HCT116 (cell line): ENCODE data around the gene GPT2. TPM values are rescaled to one million over a fixed set of nuclear protein-coding genes. Genes with fewer than 3 reads are reported as not detected.

ENCODE experiments used
- ATAC-seq: fragments of 200-7000 bp; cut with Tn5 transposase; 2 replicates; pipeline ENCODE4 v1.9.1; 2020; ENCODE audit warnings: mild to moderate bottlenecking, moderate library complexity
- BruUV-seq: library from RNA; stranded (reverse); fragments of 400-500 nt; replicated peaks from 2 replicates; lab custom pipeline; 2021; lab: Mats Ljungman, UMichigan
- CTCF ChIA-PET: fragments of 300-600 bp; sonication (Branson Sonifier 250); formaldehyde crosslinking; loops from one replicate; lab custom pipeline; 2021; ENCODE audit warnings: antibody characterized with exemption; lab: Charles Lee
- POLR2A ChIA-PET: fragments of 300-600, 350-600 bp; sonication (Branson Sonifier 250); formaldehyde crosslinking; loops from one replicate; lab custom pipeline; 2021; ENCODE audit warnings: antibody characterized with exemption; lab: Charles Lee
- RAD21 ChIA-PET, 2 experiments: fragments of 300-600 bp; sonication (Branson Sonifier 250); formaldehyde crosslinking; loops; one replicate each; lab custom pipeline; 2023; ENCODE audit warnings: low total read pairs in 2 of 2; ENCODE audit not compliant: uncharacterized antibody in 2 of 2, unreplicated experiment in 2 of 2, low non-redundant PET in 1 of 2; lab: Charles Lee
- DNase-seq: peaks from one replicate; pipeline ENCODE4 v3.0.0-alpha.2; 2010; ENCODE audit warnings: low read depth, low spot score
- H2AFZ ChIP-seq: fragments of 200-600 bp; shearing (Covaris generic), sonication (generic); 2 replicates; pipeline ENCODE4 v1.6.1; 2017; ENCODE audit warnings: low read depth, mixed run types, mixed read lengths, antibody characterized with exemption, low read length; ENCODE audit not compliant: poor library complexity, severe bottlenecking
- H3K27ac ChIP-seq: 2 replicates; pipeline ENCODE4 v1.5.1; 2012; ENCODE audit warnings: low read depth, low read length
- H3K27me3 ChIP-seq: fragments of 200-600 bp; sonication (generic); 2 replicates; pipeline ENCODE4 v1.6.1; 2016; ENCODE audit warnings: mixed run types, low read length, mixed read lengths; ENCODE audit not compliant: insufficient read depth
- H3K36me3 ChIP-seq, 2 experiments: fragments of 200-500 bp in 1 of 2; fragments of 200-600 bp in 1 of 2; sonication (Bioruptor generic) in 1 of 2; sonication (generic) in 1 of 2; 2 replicates each; pipeline versions ENCODE4 v1.5.1 to v1.6.1; 2014 to 2016; ENCODE audit warnings: low read length in 2 of 2, inconsistent platforms in 1 of 2, mixed read lengths in 1 of 2, mixed run types in 1 of 2; ENCODE audit not compliant: insufficient read depth in 2 of 2, control insufficient read depth in 1 of 2
- H3K4me1 ChIP-seq, 2 experiments: fragments of 200-600 bp in 1 of 2; sonication (generic) in 1 of 2; 2 replicates each; pipeline versions ENCODE4 v1.5.1 to v1.6.1; 2012 to 2017; ENCODE audit warnings: low read length in 2 of 2, inconsistent platforms in 1 of 2, mild to moderate bottlenecking in 1 of 2, mixed read lengths in 1 of 2, mixed run types in 1 of 2, moderate library complexity in 1 of 2; ENCODE audit not compliant: insufficient read depth in 2 of 2, control insufficient read depth in 1 of 2
- H3K4me2 ChIP-seq: fragments of 200-600 bp; sonication (generic); 2 replicates; pipeline ENCODE4 v1.6.1; 2017; ENCODE audit warnings: mixed run types, low read length, mixed read lengths
- H3K4me3 ChIP-seq, 2 experiments: fragments of 200-600 bp in 1 of 2; sonication (generic) in 1 of 2; replicated peaks in 1 of 2; 2 replicates each; pipeline ENCODE4 v1.5.1; 2011 to 2016; ENCODE audit warnings: low read length in 2 of 2, control low read depth in 1 of 2, low read depth in 1 of 2, mild to moderate bottlenecking in 1 of 2, mixed read lengths in 1 of 2, mixed run types in 1 of 2
- H3K79me2 ChIP-seq: fragments of 200-600 bp; sonication (generic); 2 replicates; pipeline ENCODE4 v1.6.1; 2017; ENCODE audit warnings: mild to moderate bottlenecking, mixed run types, low read length, moderate library complexity, mixed read lengths; ENCODE audit not compliant: insufficient read depth
- H3K9ac ChIP-seq: fragments of 200-600 bp; sonication (generic); 2 replicates; pipeline ENCODE4 v1.6.1; 2016; ENCODE audit warnings: low read length, mixed read lengths
- H3K9me2 ChIP-seq: fragments of 200-600 bp; sonication (generic), shearing (Covaris generic); 2 replicates; pipeline ENCODE4 v1.6.1; 2017; ENCODE audit warnings: mixed run types, mild to moderate bottlenecking, moderate library complexity; ENCODE audit not compliant: insufficient read depth
- H3K9me3 ChIP-seq, 2 experiments: fragments of 200-500 bp in 1 of 2; fragments of 200-600 bp in 1 of 2; sonication (Bioruptor generic) in 1 of 2; sonication (generic) in 1 of 2; 2 replicates each; pipeline ENCODE4 v1.6.1; 2014 to 2017; ENCODE audit warnings: low read length in 2 of 2, mixed read lengths in 2 of 2, inconsistent platforms in 1 of 2, low read depth in 1 of 2, mild to moderate bottlenecking in 1 of 2, mixed run types in 1 of 2, moderate library complexity in 1 of 2; ENCODE audit not compliant: control insufficient read depth in 1 of 2, insufficient read depth in 1 of 2
- H4K20me1 ChIP-seq: fragments of 200-600 bp; sonication (generic), shearing (Covaris generic); 2 replicates; pipeline ENCODE4 v1.6.1; 2017; ENCODE audit warnings: mixed run types, mild to moderate bottlenecking, moderate library complexity; ENCODE audit not compliant: insufficient read depth
- ATF3 ChIP-seq: IDR thresholded peaks from 2 replicates; pipeline ENCODE4 v1.6.1; 2012
- CEBPB ChIP-seq: IDR thresholded peaks from 2 replicates; pipeline ENCODE4 v1.6.1; 2012; ENCODE audit warnings: low read depth
- CTCF ChIP-seq, 3 experiments: fragments of 200-600 bp in 1 of 3; sonication (generic) in 1 of 3; IDR thresholded peaks in 2 of 3; conservative IDR thresholded peaks in 1 of 3; 2 replicates each; pipeline ENCODE4 v1.5.1; 2012 to 2017; ENCODE audit warnings: low read depth in 2 of 3, low read length in 2 of 3, antibody characterized with exemption in 1 of 3, borderline replicate concordance in 1 of 3, control low read depth in 1 of 3, mild to moderate bottlenecking in 1 of 3, mixed read lengths in 1 of 3, mixed run types in 1 of 3, moderate library complexity in 1 of 3; ENCODE audit not compliant: insufficient read depth in 1 of 3
- EZH2 ChIP-seq: fragments of 200-600 bp; sonication (generic); IDR thresholded peaks from 2 replicates; pipeline ENCODE4 v1.6.1; 2017; ENCODE audit warnings: antibody characterized with exemption, mixed run types
- EZH2phosphoT487 ChIP-seq: fragments of 200-600 bp; IDR thresholded peaks from 2 replicates; pipeline ENCODE4 v1.6.1; 2018; ENCODE audit warnings: antibody characterized with exemption, borderline replicate concordance
- FOSL1 ChIP-seq: IDR thresholded peaks from 2 replicates; pipeline ENCODE4 v1.6.1; 2012; ENCODE audit warnings: low read depth
- JUND ChIP-seq: IDR thresholded peaks from 2 replicates; pipeline ENCODE4 v1.6.1; 2012
- MAX ChIP-seq: IDR thresholded peaks from 2 replicates; pipeline ENCODE4 v1.6.1; 2012
- POLR2AphosphoS5 ChIP-seq: IDR thresholded peaks from 2 replicates; pipeline ENCODE4 v1.6.1; 2011; ENCODE audit warnings: mild to moderate bottlenecking, low read depth, low read length, moderate library complexity
- RAD21 ChIP-seq: IDR thresholded peaks from 2 replicates; pipeline ENCODE4 v1.6.1; 2012; ENCODE audit warnings: low read depth, mild to moderate bottlenecking
- SIN3A ChIP-seq: IDR thresholded peaks from 2 replicates; pipeline ENCODE4 v1.6.1; 2012; ENCODE audit warnings: low read depth
- SP1 ChIP-seq: IDR thresholded peaks from 2 replicates; pipeline ENCODE4 v1.6.1; 2012; ENCODE audit warnings: low read depth
- SRF ChIP-seq: IDR thresholded peaks from 2 replicates; pipeline ENCODE4 v1.6.1; 2012; ENCODE audit warnings: low read depth
- TCF7L2 ChIP-seq: IDR thresholded peaks from 2 replicates; pipeline ENCODE4 v1.7.0; 2011; ENCODE audit warnings: borderline replicate concordance, inconsistent platforms; ENCODE audit not compliant: insufficient read depth, insufficient read length; ENCODE audit errors: extremely low read depth
- YY1 ChIP-seq: IDR thresholded peaks from 2 replicates; pipeline ENCODE4 v1.6.1; 2011; ENCODE audit warnings: low read length, low read depth, moderate library complexity, mild to moderate bottlenecking; ENCODE audit not compliant: insufficient replicate concordance; ENCODE audit errors: extremely low read depth
- ZFX ChIP-seq: fragments of 450-650 bp; IDR thresholded peaks from 2 replicates; pipeline ENCODE4 v1.6.1; 2017
- ZNF274 ChIP-seq: fragments of 200-500 bp; sonication (Bioruptor generic); IDR thresholded peaks from 2 replicates; pipeline ENCODE4 v1.6.1; 2014; ENCODE audit warnings: mild to moderate bottlenecking, low read depth, low read length, inconsistent platforms
- intact Hi-C: fragments of 100-400 bp; cut with micrococcal nuclease; formaldehyde crosslinking; loops from 2 replicates; pipeline ENCODE4 v1.10.0; 2022
- total RNA-seq: library from RNA; stranded (reverse); gene quantifications from one replicate; pipeline ENCODE4 v1.2.1, GENCODE V29; 2021; ENCODE audit not compliant: unreplicated experiment
- TF ChIP-seq, protein P1 (sequence below): IDR thresholded peaks from 2 replicates; pipeline ENCODE4 v1.6.1; 2012; ENCODE audit warnings: low read depth

GPT2 gene
- total RNA-seq, 1 experiment from 2014 or later, result 50.6 TPM

DNA sequence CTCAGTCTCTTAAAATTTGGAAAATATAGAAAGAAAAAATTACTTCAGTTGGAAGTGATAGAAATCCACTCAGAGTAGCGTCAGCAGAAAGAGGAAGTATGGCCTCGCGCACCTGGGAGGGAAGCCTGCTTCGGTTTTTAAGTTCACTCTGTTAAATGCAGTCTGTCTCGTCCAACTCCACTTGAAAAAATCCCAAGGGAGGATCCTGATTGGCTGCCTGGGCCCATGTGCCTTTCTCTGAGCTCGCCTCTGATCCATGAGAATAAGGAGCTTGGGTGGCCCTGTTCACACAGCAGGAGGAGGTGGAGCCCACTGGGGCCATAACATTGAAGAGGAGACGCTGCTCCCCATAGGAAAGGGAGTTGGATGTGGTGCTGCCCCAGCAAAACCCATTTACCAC lies 48.6 kb downstream of the GPT2 start:
- H4K20me1 ChIP-seq, result no peaks in the 10 kb centered on the region
- no peak overlapping the region for H3K9ac ChIP-seq
- no peaks in the 10 kb centered on the region for H3K9me3 ChIP-seq
- H3K4me3 ChIP-seq, result no peak overlapping the region
- DNase-seq, result no peak
- TF ChIP-seq SIN3A (no peak), ZFX (no peak), TCF7L2 (no peak), JUND (no peak), FOSL1 (no peak), SP1 (no peak), EZH2 (no peak), POLR2AphosphoS5 (no peak), RAD21 (no peak), CEBPB (no peak), EZH2phosphoT487 (no peak), CTCF (IDR thresholded peaks at IDR 0.05 in 2 of 3, conservative IDR thresholded peaks at IDR 0.05 in 1 of 3; ENCODE audit: borderline replicate concordance in 1 of 3, insufficient read depth in 1 of 3, low read depth in 2 of 3, low read length in 2 of 3) (no peak), SRF (no peak), MAX (no peak), ATF3 (no peak), YY1 (no peak), ZNF274 (no peak)
- TF ChIP-seq, protein P1, sequence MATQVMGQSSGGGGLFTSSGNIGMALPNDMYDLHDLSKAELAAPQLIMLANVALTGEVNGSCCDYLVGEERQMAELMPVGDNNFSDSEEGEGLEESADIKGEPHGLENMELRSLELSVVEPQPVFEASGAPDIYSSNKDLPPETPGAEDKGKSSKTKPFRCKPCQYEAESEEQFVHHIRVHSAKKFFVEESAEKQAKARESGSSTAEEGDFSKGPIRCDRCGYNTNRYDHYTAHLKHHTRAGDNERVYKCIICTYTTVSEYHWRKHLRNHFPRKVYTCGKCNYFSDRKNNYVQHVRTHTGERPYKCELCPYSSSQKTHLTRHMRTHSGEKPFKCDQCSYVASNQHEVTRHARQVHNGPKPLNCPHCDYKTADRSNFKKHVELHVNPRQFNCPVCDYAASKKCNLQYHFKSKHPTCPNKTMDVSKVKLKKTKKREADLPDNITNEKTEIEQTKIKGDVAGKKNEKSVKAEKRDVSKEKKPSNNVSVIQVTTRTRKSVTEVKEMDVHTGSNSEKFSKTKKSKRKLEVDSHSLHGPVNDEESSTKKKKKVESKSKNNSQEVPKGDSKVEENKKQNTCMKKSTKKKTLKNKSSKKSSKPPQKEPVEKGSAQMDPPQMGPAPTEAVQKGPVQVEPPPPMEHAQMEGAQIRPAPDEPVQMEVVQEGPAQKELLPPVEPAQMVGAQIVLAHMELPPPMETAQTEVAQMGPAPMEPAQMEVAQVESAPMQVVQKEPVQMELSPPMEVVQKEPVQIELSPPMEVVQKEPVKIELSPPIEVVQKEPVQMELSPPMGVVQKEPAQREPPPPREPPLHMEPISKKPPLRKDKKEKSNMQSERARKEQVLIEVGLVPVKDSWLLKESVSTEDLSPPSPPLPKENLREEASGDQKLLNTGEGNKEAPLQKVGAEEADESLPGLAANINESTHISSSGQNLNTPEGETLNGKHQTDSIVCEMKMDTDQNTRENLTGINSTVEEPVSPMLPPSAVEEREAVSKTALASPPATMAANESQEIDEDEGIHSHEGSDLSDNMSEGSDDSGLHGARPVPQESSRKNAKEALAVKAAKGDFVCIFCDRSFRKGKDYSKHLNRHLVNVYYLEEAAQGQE, result no peak
- TF ChIP-seq, all 23 proteins: peak for 0
- Histone ChIP-seq H3K36me3 (no peaks in the 10 kb centered on the region; a peak in 1 of 4 replicates), H2AFZ (no peak overlapping the region), H3K27me3 (no peaks in the 10 kb centered on the region), H3K79me2 (no peaks in the 10 kb centered on the region), H3K9me2 (no peaks in the 10 kb centered on the region), H3K4me1 (no peaks in the 10 kb centered on the region), H3K4me2 (no peak overlapping the region), H3K27ac (no peak overlapping the region)
- intact Hi-C loops, result no loop called here
- no TSS peak for BruUV-seq
- ChIA-PET CTCF (interaction anchor here (4.5 kb wide), 1 partner anchor 80 kb away, joined by 34 read pairs; no protein-coding TSS in a partner anchor), POLR2A (interaction anchor here (0.8 kb wide), 1 partner anchor 50 kb away, joined by 3 read pairs; no protein-coding TSS in a partner anchor), RAD21 (interaction anchor here in 1 of 2 experiments (0.6 kb wide), 1 partner anchor 34 kb away, joined by 3 read pairs; no protein-coding TSS in a partner anchor)
- ATAC-seq, result no peak
